Gastrocnemius medialis (tissue), 4 donors: Measurements from ENCODE around the gene WWP2.

ENCODE experiments used
- POLR2A ChIP-seq, 2 donors: fragments of 450-650 bp; IDR thresholded peaks; one replicate each; pipeline ENCODE4 v1.6.1; 2017; ENCODE audit warnings: antibody characterized with exemption in 2 of 2, mild to moderate bottlenecking in 2 of 2, moderate library complexity in 2 of 2
- TF ChIP-seq, protein P1 (sequence below), 5 experiments: fragments of 450-650 bp in 3 of 5; fragments of 200-600 bp in 2 of 5; sonication (generic) in 2 of 5; IDR thresholded peaks in 4 of 5; conservative IDR thresholded peaks in 1 of 5; 1 replicate in 4 of 5; 2 replicates in 1 of 5; pipeline ENCODE4 v1.5.1; 2016 to 2019; ENCODE audit warnings: antibody characterized with exemption in 5 of 5, mild to moderate bottlenecking in 3 of 5, moderate library complexity in 3 of 5

DNA sequence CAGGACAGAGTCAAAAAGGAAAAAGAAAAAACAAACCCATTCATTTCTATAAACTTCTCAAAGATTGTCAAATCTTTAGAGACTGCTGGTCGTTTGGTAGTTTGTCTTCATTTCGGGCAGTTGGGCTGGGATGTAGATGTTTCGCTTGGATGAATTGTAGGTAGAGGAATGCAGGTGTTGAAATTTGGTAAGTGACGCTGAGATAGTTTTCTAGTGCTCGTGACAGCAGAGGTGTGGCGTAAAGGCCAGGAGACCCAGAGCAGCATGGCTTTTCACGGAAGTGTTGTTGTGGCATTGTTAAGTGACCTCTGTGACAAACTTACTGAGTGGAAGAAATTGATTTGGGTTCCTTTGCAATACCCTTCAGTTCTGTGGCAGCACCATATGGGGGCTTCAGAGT lies 110.8 kb downstream of the WWP2 start:
- TF ChIP-seq, protein P1, sequence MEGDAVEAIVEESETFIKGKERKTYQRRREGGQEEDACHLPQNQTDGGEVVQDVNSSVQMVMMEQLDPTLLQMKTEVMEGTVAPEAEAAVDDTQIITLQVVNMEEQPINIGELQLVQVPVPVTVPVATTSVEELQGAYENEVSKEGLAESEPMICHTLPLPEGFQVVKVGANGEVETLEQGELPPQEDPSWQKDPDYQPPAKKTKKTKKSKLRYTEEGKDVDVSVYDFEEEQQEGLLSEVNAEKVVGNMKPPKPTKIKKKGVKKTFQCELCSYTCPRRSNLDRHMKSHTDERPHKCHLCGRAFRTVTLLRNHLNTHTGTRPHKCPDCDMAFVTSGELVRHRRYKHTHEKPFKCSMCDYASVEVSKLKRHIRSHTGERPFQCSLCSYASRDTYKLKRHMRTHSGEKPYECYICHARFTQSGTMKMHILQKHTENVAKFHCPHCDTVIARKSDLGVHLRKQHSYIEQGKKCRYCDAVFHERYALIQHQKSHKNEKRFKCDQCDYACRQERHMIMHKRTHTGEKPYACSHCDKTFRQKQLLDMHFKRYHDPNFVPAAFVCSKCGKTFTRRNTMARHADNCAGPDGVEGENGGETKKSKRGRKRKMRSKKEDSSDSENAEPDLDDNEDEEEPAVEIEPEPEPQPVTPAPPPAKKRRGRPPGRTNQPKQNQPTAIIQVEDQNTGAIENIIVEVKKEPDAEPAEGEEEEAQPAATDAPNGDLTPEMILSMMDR (IDR thresholded peaks at IDR 0.05 in 4 of 5, conservative IDR thresholded peaks at IDR 0.05 in 1 of 5): no peak
- TF ChIP-seq POLR2A (IDR thresholded peaks at IDR 0.05): no peak
